HCT116 (cell line): Measurements from ENCODE around the gene HMCN2.

ENCODE experiments used
- EZH2 ChIP-seq: fragments of 200-600 bp; sonication (generic); IDR thresholded peaks from 2 replicates; pipeline ENCODE4 v1.6.1; 2017; ENCODE audit warnings: antibody characterized with exemption, mixed run types
- EZH2phosphoT487 ChIP-seq: fragments of 200-600 bp; IDR thresholded peaks from 2 replicates; pipeline ENCODE4 v1.6.1; 2018; ENCODE audit warnings: antibody characterized with exemption, borderline replicate concordance
- MAX ChIP-seq: IDR thresholded peaks from 2 replicates; pipeline ENCODE4 v1.6.1; 2012
- POLR2A ChIP-seq: IDR thresholded peaks from 2 replicates; pipeline ENCODE4 v1.7.0; 2011; ENCODE audit warnings: borderline replicate concordance; ENCODE audit not compliant: insufficient read depth, insufficient read length; ENCODE audit errors: extremely low read depth
- POLR2AphosphoS5 ChIP-seq: IDR thresholded peaks from 2 replicates; pipeline ENCODE4 v1.6.1; 2011; ENCODE audit warnings: mild to moderate bottlenecking, low read depth, low read length, moderate library complexity
- SRF ChIP-seq: IDR thresholded peaks from 2 replicates; pipeline ENCODE4 v1.6.1; 2012; ENCODE audit warnings: low read depth
- TCF7L2 ChIP-seq: IDR thresholded peaks from 2 replicates; pipeline ENCODE4 v1.7.0; 2011; ENCODE audit warnings: borderline replicate concordance, inconsistent platforms; ENCODE audit not compliant: insufficient read depth, insufficient read length; ENCODE audit errors: extremely low read depth
- YY1 ChIP-seq: IDR thresholded peaks from 2 replicates; pipeline ENCODE4 v1.6.1; 2011; ENCODE audit warnings: low read length, low read depth, moderate library complexity, mild to moderate bottlenecking; ENCODE audit not compliant: insufficient replicate concordance; ENCODE audit errors: extremely low read depth
- TF ChIP-seq, protein P1 (sequence below), 3 experiments: fragments of 200-600 bp in 1 of 3; sonication (generic) in 1 of 3; IDR thresholded peaks in 2 of 3; conservative IDR thresholded peaks in 1 of 3; 2 replicates each; pipeline ENCODE4 v1.5.1; 2012 to 2017; ENCODE audit warnings: low read depth in 2 of 3, low read length in 2 of 3, antibody characterized with exemption in 1 of 3, borderline replicate concordance in 1 of 3, control low read depth in 1 of 3, mild to moderate bottlenecking in 1 of 3, mixed read lengths in 1 of 3, mixed run types in 1 of 3, moderate library complexity in 1 of 3; ENCODE audit not compliant: insufficient read depth in 1 of 3

DNA sequence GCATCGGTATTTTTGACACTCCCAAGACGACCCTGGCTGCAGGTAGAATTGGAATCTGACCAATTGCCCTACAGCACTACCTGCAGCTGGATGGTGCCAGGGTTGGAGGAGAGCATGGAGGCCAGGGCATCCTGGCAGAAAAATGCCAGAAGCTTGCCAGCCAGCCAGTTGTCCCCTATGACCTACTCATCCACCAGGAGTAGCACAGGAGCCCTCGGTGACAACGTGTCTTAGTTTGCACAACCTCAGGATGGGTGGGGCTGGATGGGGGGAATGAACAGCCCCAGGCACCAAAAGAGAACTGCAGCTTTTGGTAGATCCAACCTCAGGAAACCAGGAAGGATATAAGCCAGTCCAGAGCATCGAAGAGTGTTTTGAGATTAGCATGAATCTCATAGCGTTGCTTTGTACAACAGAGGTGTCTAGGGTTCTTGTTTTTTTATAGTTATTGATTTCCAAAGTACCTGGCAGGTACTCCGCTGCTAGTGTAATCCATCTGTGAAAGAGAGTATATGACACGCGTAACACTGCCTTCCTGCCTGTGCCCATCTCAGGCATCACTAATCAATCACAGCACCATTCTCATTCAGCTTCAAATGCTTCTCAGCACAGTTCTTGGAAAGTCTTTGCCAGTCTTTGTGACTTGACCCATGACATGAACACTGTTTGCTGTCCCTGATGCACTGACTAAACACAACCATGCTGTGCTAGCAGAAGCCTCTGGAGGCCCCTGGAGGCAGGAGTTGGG, 142.5 kb downstream of the HMCN2 start:
- TF ChIP-seq TCF7L2: no peak
- TF ChIP-seq POLR2AphosphoS5: no peak
- no peak for TF ChIP-seq EZH2
- TF ChIP-seq POLR2A: no peak
- TF ChIP-seq YY1: no peak
- TF ChIP-seq, protein P1, sequence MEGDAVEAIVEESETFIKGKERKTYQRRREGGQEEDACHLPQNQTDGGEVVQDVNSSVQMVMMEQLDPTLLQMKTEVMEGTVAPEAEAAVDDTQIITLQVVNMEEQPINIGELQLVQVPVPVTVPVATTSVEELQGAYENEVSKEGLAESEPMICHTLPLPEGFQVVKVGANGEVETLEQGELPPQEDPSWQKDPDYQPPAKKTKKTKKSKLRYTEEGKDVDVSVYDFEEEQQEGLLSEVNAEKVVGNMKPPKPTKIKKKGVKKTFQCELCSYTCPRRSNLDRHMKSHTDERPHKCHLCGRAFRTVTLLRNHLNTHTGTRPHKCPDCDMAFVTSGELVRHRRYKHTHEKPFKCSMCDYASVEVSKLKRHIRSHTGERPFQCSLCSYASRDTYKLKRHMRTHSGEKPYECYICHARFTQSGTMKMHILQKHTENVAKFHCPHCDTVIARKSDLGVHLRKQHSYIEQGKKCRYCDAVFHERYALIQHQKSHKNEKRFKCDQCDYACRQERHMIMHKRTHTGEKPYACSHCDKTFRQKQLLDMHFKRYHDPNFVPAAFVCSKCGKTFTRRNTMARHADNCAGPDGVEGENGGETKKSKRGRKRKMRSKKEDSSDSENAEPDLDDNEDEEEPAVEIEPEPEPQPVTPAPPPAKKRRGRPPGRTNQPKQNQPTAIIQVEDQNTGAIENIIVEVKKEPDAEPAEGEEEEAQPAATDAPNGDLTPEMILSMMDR (IDR thresholded peaks at IDR 0.05 in 2 of 3, conservative IDR thresholded peaks at IDR 0.05 in 1 of 3; ENCODE audit: borderline replicate concordance in 1 of 3, insufficient read depth in 1 of 3, low read depth in 2 of 3, low read length in 2 of 3): no peak
- no peak for TF ChIP-seq SRF
- TF ChIP-seq MAX: no peak
- no peak for TF ChIP-seq EZH2phosphoT487
